SK-N-SH treated with all-trans-retinoic acid at 6 μM for 48 hours (cell line): ENCODE data around the gene MRPS23.

Source experiments
- ARNTL ChIP-seq: fragments of 450-650 bp; formaldehyde crosslinking; IDR thresholded peaks from 2 replicates; pipeline ENCODE4 v1.5.0; 2020; ENCODE audit warnings: low read depth, mild to moderate bottlenecking, moderate library complexity, borderline replicate concordance
- RARB ChIP-seq: fragments of 250-450 bp; sonication (Bioruptor Pico); IDR thresholded peaks from 2 replicates; pipeline ENCODE4 v1.8.0; 2021; ENCODE audit warnings: mild to moderate bottlenecking, moderate library complexity
- TOX ChIP-seq: fragments of 250-450 bp; sonication (Bioruptor Pico); IDR thresholded peaks from 2 replicates; pipeline ENCODE4 v1.8.0; 2021; ENCODE audit warnings: mild to moderate bottlenecking, moderate library complexity, borderline replicate concordance

DNA sequence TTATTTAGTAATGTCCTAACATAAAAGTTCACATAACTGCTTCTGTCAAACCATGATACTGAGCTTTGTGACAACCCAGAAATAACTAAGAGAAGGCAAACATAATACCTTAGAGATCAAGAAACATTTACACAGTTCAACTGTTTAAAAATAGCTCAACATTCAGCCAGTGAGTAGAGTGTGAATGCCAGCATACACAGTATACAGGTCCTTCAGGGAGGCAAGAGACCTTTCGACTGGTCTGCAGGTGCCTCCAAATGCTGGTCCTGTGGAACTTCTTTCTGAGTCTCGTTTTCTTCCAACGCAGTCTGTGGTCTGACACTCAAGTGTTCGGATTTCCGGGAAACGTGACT, 10.3 kb downstream of the MRPS23 start:
- TF ChIP-seq RARB (CRISPR knock-in tag) (no peak), TOX (no peak), ARNTL (CRISPR knock-in tag) (no peak)
